Vagina (tissue), 2 donors: Measurements from ENCODE around the gene IL16. TPM values are rescaled to one million over a fixed set of nuclear protein-coding genes. Genes with fewer than 3 reads are reported as not detected.
A peak's percentile ranks its signal among the peaks of the same experiment; 100 is the strongest.

Experiments used
- DNase-seq, 2 donors: peaks; one replicate each; pipeline ENCODE4 v3.0.0-alpha.2; 2017; ENCODE audit errors: extremely low spot score in 2 of 2
- H3K27ac ChIP-seq: fragments of 200-600 bp; sonication (generic); one replicate; pipeline ENCODE4 v1.5.1; 2019
- H3K27me3 ChIP-seq: fragments of 200-600 bp; sonication (generic); one replicate; pipeline ENCODE4 v1.5.1; 2019
- H3K36me3 ChIP-seq, 2 donors: fragments of 200-600 bp; sonication (generic); one replicate each; pipeline ENCODE4 v1.5.1; 2017 to 2019
- H3K4me1 ChIP-seq: fragments of 200-600 bp; sonication (generic); one replicate; pipeline ENCODE4 v1.5.1; 2019
- H3K4me3 ChIP-seq, 2 donors: fragments of 200-600 bp; sonication (generic); 1 replicate in 1 of 2; 2 replicates in 1 of 2; pipeline ENCODE4 v1.5.1; 2016 to 2019
- H3K9me3 ChIP-seq: fragments of 200-600 bp; sonication (generic); one replicate; pipeline ENCODE4 v1.5.1; 2019
- POLR2A ChIP-seq, 2 donors: fragments of 450-650 bp; IDR thresholded peaks; one replicate each; pipeline ENCODE4 v1.6.1; 2017; ENCODE audit warnings: antibody characterized with exemption in 2 of 2, mild to moderate bottlenecking in 2 of 2, moderate library complexity in 2 of 2
- POLR2AphosphoS5 ChIP-seq, 2 donors: sonication (generic); formaldehyde crosslinking; IDR thresholded peaks; one replicate each; pipeline ENCODE4 v1.9.0; 2017; ENCODE audit warnings: antibody characterized with exemption in 2 of 2, mild to moderate bottlenecking in 2 of 2, low read depth in 1 of 2; ENCODE audit not compliant: insufficient read depth in 1 of 2
- intact Hi-C: fragments of 100-400 bp; cut with DNase I; formaldehyde crosslinking; loops from one replicate; pipeline ENCODE4 v1.15.1; 2023
- total RNA-seq: library from RNA; depleted of rRNA; stranded (reverse); fragments of >200 nt; gene quantifications from one replicate; pipeline ENCODE4 v1.2.3, GENCODE V29; 2016
- TF ChIP-seq, protein P1 (sequence below), 3 experiments: fragments of 450-650 bp in 2 of 3; fragments of 200-600 bp in 1 of 3; sonication (generic) in 1 of 3; IDR thresholded peaks; one replicate each; pipeline ENCODE4 v1.5.1; 2017 to 2019; ENCODE audit warnings: antibody characterized with exemption in 3 of 3, mild to moderate bottlenecking in 2 of 3, moderate library complexity in 2 of 3

The IL16 gene
- total RNA-seq, 1 donor from 2014 or later: 19.9 TPM

DNA sequence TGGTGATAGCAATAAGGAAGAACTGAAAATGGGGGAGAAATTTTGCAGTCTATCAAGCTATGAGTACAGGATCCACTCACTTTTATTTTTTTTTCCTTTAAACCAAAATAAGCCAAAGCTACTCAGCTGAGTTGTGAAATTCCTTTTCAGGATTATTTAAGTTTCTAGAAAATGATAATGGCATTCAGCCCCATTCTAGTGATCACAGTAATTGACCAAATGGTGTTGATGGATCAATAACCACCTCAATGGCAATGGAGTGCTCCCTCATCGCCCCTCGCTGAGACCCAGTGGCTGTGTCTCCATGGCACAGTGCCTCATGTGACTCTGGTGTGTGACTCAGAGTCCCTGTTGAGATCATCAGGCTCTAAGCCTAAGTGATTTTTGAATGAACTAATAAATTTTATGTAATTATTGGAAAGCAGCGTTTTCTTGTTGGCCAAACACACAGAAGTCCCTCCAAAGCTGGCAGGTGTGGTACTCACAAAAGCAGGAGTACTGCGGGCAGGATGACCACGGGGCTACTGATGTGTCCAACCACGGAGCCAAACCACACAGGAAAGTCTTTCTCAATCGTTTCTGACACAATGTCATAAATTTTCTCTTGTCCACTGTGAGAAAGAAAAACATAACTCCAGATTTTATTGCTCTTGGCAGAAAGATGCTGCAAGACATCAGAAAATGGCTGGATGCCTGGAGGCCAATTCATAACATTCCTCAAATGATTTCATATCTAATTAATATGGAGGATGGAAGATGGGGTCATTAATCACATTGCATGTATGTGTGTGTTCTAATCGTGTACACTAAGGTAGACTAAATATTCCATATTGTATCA is 141.7 kb downstream of the IL16 start:
- Histone ChIP-seq H3K36me3 (no peaks in the 10 kb centered on the region), H3K4me3 (no peak overlapping the region), H3K4me1 (peaks cover 27% of the 10 kb centered on the region), H3K27me3 (no peaks in the 10 kb centered on the region), H3K9me3 (no peaks in the 10 kb centered on the region), H3K27ac (peak overlapping the region; percentile 51)
- intact Hi-C loops: no loop called here
- TF ChIP-seq POLR2A (IDR thresholded peaks at IDR 0.05) (no peak), POLR2AphosphoS5 (IDR thresholded peaks at IDR 0.05; ENCODE audit: insufficient read depth in 1 of 2, low read depth in 1 of 2) (peak; percentile 20 to 69)
- peak in 1 of 2 donors; percentile 89 for DNase-seq

DNA sequence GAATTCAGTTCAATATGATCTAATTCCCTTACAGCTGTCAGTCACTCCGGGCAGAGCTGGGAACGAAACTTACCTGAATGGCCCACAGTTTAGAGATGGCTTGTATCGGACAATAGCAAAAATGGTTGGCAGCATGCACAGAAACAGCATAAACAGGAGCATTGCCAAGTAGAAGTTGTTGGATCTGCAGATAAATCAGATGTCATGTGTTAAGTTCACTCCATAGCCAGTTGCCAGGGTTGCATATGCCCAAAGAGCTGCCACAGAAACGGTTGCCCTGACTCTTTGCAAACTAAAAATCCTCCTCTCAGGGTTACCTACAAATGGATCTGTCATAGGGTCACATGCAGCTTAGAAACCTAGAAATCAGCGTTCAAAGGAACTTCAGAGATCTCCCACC is 142.6 kb downstream of the IL16 start:
- TF ChIP-seq, protein P1, sequence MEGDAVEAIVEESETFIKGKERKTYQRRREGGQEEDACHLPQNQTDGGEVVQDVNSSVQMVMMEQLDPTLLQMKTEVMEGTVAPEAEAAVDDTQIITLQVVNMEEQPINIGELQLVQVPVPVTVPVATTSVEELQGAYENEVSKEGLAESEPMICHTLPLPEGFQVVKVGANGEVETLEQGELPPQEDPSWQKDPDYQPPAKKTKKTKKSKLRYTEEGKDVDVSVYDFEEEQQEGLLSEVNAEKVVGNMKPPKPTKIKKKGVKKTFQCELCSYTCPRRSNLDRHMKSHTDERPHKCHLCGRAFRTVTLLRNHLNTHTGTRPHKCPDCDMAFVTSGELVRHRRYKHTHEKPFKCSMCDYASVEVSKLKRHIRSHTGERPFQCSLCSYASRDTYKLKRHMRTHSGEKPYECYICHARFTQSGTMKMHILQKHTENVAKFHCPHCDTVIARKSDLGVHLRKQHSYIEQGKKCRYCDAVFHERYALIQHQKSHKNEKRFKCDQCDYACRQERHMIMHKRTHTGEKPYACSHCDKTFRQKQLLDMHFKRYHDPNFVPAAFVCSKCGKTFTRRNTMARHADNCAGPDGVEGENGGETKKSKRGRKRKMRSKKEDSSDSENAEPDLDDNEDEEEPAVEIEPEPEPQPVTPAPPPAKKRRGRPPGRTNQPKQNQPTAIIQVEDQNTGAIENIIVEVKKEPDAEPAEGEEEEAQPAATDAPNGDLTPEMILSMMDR (IDR thresholded peaks at IDR 0.05): no peak
- TF ChIP-seq POLR2A (IDR thresholded peaks at IDR 0.05) (no peak), POLR2AphosphoS5 (IDR thresholded peaks at IDR 0.05; ENCODE audit: insufficient read depth in 1 of 2, low read depth in 1 of 2) (no peak)
- Histone ChIP-seq H3K9me3 (no peaks in the 10 kb centered on the region), H3K36me3 (no peaks in the 10 kb centered on the region), H3K4me1 (peaks cover 27% of the 10 kb centered on the region), H3K27me3 (no peaks in the 10 kb centered on the region), H3K27ac (peak overlapping the region; percentile 51), H3K4me3 (no peak overlapping the region)
- intact Hi-C loops: no loop called here
- peak in 1 of 2 donors; percentile 79 for DNase-seq

DNA sequence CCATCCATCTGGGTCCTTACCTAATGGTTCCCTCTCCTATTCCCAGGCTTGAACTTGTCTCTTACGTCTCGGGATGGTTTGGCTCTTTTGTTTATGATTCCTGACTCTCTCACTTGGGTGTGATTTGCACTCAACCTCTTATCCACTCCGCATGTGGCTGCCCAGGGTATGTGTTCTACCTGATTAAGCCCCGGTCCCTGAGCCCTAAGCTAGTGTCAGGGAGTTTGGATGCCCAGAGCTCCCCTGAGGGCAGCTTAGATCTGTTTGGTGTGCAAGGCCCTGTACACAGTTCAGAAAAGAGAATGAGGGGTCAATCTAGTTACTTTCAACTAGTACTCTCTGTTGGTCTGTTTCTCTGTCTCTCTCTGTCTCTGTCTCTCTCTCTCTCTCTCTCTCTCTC is 143.2 kb downstream of the IL16 start:
- DNase-seq: peak in 1 of 2 donors; percentile 60
- Histone ChIP-seq H3K27me3 (no peaks in the 10 kb centered on the region), H3K27ac (no peak overlapping the region), H3K4me3 (no peak overlapping the region), H3K4me1 (peaks cover 27% of the 10 kb centered on the region), H3K36me3 (no peaks in the 10 kb centered on the region), H3K9me3 (no peaks in the 10 kb centered on the region)
- intact Hi-C loops: no loop called here
- TF ChIP-seq POLR2AphosphoS5 (IDR thresholded peaks at IDR 0.05; ENCODE audit: insufficient read depth in 1 of 2, low read depth in 1 of 2) (no peak), POLR2A (IDR thresholded peaks at IDR 0.05) (no peak)
- TF ChIP-seq, protein P1 (IDR thresholded peaks at IDR 0.05): no peak

DNA sequence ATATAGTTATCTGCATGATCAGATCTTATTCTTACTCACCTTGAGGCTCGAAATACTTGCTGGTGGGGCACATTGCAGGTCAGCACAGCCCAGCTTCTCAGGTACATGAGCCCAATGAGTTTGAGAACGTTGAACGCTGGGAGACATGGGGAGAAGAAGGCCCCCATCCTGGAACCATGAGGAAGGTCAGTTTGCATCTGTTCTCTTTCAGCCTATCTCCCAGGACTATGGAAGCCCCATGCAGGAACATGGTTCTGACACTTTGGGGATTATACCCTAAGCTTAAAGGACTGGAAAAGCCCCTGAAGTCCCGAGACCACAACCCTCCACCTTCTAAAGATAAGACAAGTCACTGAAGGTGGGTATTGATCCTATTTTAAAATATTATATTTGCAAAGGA is 144.7 kb downstream of the IL16 start:
- H3K27me3 ChIP-seq: no peaks in the 10 kb centered on the region
- H3K9me3 ChIP-seq: no peaks in the 10 kb centered on the region
- H3K4me1 ChIP-seq: peaks cover 27% of the 10 kb centered on the region
- no peak overlapping the region for H3K27ac ChIP-seq
- intact Hi-C loops: no loop called here
- TF ChIP-seq POLR2AphosphoS5 (IDR thresholded peaks at IDR 0.05; ENCODE audit: insufficient read depth in 1 of 2, low read depth in 1 of 2) (no peak), POLR2A (IDR thresholded peaks at IDR 0.05) (no peak)
- TF ChIP-seq, protein P1 (IDR thresholded peaks at IDR 0.05): no peak
- H3K4me3 ChIP-seq: no peak overlapping the region
- peak in 1 of 2 donors; percentile 71 for DNase-seq
- H3K36me3 ChIP-seq: no peaks in the 10 kb centered on the region

DNA sequence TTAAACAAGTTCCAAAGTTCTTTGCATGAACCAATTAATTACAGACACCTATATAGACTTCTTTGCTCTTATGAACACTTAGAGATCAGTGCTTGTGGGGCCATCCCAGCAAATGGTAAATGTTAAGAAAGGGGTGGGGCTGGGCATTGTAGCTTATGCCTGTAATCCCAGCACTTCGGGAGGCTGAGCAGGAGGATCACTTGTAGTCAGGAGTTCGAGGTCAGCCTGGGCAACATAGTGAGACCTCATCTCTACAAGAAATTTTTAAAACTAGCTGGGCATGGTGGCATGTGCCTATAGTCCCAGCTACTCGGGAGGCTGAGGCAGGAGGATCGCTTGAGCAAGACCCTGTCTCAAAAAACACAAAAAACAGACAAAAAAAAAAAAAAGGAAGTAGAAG is 146.7 kb downstream of the IL16 start:
- Histone ChIP-seq H3K36me3 (no peaks in the 10 kb centered on the region), H3K27me3 (no peaks in the 10 kb centered on the region), H3K4me1 (peaks cover 13% of the 10 kb centered on the region), H3K27ac (no peak overlapping the region), H3K4me3 (no peak overlapping the region), H3K9me3 (no peaks in the 10 kb centered on the region)
- peak in 1 of 2 donors; percentile 60 for DNase-seq
- no peak for TF ChIP-seq POLR2A (IDR thresholded peaks at IDR 0.05)
- no peak for TF ChIP-seq POLR2AphosphoS5 (IDR thresholded peaks at IDR 0.05; ENCODE audit: insufficient read depth in 1 of 2, low read depth in 1 of 2)
- TF ChIP-seq, protein P1 (IDR thresholded peaks at IDR 0.05): no peak
- intact Hi-C loops: no loop called here
